ENCODE data around the gene SRGAP3.

Gene SRGAP3

DNA sequence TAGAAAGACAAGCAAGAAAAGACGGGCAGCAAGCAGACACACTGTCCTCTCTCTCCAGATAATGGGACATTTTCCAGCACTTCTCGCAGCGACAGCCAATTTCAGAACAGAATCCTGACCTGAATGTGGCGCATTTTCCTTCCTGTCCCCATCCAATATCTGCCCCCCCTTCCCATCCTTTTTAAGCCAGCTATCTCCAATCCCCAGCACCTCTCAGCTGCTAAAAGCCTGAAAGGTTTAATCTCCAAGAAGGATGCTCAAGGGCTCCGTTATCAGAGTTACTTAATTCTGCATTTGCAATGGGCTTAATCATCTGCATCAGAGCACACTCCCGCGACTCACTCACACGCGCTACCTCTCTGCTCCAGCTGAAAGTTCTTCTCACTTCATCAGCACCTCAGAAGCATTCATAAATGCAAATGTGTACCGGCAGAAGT is 50.5 kb downstream of the SRGAP3 start:
- DNase-seq: no peak

DNA sequence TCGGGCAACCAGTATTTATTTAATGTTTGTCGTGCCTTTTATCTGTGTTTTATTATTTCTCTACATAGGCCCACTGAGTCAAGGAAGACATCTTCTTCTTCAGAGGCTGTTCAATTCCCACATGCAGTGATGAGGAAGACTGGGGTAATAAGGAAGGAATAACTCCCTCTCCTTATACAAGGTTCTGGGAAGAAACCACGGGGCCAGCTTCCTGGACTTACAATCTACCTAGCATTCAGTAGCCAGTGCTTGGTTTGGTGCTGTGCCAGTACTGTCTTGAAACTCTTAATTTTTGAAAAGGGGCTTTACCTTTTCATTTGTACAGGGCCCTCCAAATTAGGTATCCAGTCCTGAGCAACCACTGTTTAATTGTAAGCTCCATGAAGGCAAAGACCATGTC is 51.2 kb downstream of the SRGAP3 start:
- no peak for DNase-seq

DNA sequence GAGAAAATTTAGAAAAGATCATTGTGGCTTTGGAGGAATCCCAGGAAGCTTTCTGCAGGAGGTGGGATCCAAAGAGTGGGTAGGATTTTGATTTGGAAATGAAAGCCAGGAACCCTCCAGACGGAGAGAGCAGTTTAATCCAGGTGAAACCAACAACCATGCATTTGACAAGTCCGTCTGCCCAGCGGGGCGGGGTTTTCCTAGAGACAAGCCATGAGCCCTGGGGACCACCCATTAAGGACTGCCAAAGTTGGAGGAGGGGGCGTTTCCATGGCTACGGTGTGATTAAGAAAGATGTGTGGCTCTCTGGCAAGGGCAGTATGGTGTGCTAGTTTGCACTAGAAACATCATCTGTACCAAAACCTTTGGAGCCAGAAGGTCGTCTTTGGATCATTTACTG is 53.4 kb downstream of the SRGAP3 start:
- DNase-seq: no peak

DNA sequence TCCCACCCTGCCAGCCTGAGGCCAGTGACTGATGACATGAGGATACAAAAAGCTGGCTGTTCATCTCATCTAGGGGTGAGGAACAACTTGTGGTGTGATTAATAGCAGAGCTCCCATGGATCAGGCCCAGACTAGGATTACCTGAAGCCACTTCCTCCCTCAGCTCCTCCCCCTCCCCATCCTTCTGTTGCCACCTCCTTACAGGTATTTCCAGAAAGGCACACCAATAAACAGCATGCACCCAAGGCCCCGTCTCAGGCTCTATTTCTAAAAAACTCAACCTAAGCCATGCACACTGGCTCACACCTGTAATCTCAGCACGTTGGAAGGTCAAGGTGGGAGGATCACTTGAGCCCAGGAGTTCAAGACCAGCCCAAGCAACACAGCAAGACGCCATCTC is 54.1 kb downstream of the SRGAP3 start:
- no peak for DNase-seq

DNA sequence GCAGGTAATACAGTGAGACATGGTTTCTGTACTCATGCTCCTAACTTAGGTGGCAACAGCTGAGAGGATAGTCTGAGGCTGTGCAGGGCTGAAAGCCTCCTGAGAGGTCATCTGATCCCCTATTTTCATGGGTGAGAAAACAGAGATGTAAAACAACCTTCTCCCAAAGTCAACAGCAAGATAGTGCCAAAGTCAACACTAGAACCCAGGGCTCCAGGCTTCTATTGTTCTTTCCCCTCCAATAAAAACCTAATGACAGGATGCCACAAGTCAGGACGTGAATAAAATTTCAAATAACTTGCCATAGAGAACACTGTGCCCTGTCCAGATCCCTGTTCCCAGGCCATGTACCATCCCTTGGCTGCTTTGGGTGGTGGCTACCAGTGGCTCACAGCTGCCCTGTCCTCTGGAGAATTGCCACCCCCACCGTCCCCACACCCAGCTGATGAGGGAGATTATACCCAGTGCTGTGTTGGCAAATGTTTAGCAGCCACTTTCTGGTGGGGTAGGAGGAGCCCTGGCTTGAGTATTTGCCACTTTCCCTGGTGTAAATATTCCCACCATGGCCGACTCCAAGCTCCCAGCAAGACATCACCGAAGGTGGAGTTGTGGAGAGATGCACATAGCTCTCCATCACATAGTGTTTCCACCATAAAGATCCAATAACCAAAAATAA is 54.8 kb downstream of the SRGAP3 start:
- no peak for DNase-seq

DNA sequence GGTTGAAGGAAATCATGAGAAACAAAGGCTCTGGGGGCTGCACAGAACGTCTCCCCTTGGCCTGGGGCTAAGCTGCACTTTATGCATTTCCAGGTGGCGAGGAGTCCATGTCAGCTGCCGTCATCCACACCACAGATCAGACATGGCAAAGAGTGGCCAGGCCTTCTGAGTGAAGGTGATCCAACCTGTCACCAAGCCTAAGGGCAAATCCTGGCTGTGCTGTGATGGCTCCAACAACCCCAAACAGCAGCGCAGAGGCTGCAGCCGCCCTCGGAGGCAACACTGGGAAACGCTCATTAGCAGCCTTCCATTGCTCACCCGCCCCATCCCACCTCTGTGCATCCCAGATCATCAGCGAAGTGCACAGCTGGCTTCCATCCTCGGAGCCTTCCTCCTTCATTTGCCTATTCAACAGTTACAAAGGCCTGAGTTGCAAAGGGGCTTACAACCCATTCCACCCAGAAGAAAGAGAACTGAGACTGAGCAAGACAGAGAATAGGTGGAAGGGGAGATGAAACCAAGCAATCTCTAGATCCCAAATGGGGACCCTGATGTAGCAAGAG is 55.7 kb downstream of the SRGAP3 start:
- DNase-seq: no peak

DNA sequence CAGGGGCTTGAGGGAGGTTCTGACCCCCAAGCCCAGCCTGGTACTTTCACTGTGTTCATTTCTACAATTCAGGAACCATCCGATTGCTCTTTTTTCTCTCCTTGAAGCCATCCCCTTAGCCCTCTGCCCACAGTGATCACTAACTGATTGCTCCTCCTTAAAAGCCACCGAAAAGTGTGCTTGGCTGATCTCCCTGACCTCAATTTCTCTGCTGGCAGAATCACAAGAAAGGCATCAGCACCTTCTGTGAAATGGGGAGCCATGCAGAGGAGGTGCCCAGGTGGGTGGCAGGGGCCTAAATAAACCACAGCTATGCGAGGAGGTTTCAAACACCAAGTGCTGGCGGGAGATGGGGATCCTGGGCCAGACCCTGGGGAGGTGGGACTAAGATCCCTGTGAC is 56.2 kb downstream of the SRGAP3 start:
- no peak for DNase-seq

DNA sequence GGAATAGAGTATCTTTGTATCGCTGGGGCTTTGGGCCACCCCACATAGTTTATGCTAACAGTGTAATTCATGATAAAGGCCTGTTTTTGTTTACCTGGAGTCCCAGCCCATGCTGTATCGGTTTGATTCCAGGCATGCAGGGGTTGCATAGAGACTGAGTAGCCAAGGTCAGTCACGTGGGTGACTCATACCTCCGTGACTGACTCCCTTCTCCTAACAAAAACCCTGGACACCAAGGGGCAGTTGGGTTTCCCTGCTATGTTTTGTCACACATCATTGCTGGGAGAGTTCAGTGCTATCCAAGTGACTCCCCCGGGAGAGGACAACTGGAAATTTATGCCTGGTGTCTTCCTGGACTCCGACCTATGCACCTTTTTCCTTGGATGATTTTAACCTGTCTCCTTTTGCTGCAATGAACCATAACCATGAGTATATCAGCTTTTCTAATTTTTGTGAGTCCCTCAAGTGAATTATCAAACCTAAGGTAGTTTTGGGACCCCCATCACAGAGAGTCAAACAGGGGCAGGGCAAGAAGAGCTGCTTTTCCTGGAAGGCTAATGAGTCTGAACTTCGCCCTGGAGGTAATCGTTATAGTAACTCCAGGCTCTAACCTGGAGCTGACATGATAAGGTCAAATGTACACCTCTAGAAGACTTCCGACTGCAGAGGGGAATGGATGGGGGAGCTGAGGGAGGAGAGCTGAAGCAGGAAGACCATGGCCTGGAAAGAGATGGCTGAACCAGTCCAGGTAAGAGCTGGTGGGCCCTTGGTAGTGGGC is 57.0 kb downstream of the SRGAP3 start:
- no peak for DNase-seq

DNA sequence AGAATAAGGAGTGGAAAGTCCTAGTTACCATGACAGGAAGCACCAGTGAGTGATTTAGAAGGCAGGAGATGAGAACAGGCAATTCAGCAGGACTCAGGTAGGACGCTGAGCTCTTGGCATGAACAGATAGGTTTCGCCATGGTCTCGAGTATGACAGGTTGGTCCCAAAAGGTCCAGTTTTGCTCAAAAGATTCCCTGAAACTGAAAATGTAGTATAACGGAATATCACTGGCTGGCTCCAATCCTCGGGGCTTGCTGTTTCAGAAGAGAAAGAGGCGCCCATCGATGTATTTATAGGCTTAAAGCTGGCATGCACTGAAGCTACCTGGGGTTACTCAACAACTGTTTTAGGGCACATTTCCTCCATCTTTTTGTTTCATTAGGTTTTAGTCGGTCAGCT is 59.2 kb downstream of the SRGAP3 start:
- no peak for DNase-seq

DNA sequence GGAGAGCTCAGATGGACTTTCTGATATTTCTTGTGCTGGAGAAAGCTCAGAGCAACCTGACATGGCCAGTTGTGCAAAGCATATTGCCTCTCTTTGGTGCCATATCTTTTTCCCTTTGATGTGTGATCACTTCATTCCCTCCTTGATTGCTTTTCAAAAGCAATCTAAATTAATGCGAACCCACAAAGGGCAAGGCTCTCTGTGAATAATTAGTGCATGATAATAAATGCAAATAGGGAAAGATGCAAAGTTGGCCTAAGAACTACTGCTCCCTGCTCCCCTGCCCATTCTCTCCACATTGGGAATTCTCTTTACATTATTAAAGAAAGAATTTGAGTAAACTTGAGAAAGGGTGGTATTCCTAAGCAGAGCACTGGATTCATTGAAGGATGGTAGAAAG is 60.9 kb downstream of the SRGAP3 start:
- no peak for DNase-seq

DNA sequence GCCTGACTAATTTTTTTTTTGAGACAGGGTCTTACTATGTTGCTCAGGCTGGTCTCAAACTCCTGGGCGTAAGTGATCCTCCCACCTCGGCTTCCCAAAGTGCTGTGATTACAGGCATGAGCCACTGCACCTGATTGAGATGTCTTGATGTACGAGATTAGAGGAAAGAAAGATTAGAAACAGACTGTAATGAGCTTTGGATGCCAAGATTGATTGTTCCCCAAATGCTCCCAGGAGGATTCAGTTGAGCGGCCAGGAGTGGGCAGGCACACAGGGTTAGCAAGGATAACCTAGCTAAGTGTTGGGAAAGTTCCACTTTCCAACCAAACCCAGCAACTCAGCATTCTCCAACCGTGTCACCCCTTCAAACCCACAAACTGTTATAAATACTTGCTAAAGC is 63.7 kb downstream of the SRGAP3 start:
- no peak for DNase-seq

DNA sequence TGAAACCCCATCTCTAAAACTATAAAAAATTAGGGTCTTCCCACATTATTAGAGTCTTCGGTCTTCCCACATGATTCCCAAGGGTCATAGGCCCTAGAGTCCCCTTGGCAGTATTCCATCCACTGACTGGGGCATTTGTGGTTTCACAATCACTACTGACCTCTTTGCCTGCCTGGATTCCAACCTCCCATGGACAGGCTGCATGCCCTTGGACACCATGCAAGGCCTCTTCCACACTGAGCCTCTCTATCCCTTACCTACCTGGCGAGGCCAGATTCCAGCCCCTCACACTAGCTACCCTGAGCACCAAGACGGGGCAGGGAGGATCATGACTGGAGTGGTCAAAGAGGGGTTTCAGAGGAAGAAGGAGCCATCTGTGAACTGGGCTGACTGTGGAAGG is 64.4 kb downstream of the SRGAP3 start:
- no peak for DNase-seq

DNA sequence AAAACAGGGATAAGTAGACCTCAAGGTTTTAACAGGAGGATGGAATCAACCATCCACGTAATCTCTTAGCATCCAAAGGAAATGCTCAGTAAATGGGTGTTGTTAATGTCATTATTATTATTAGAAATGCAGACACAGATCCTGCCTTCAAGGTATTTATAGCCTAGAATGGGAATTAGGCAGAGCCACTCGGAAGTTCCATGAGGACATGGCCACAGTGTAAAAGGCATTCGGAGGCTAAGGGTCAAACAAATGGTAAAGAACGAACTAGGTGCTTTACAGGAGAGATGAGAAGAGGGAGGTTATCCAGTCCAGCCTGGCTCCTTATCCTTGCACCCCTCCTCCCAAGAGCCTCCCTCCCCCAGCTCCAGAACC is 65.0 kb downstream of the SRGAP3 start:
- no peak for DNase-seq

DNA sequence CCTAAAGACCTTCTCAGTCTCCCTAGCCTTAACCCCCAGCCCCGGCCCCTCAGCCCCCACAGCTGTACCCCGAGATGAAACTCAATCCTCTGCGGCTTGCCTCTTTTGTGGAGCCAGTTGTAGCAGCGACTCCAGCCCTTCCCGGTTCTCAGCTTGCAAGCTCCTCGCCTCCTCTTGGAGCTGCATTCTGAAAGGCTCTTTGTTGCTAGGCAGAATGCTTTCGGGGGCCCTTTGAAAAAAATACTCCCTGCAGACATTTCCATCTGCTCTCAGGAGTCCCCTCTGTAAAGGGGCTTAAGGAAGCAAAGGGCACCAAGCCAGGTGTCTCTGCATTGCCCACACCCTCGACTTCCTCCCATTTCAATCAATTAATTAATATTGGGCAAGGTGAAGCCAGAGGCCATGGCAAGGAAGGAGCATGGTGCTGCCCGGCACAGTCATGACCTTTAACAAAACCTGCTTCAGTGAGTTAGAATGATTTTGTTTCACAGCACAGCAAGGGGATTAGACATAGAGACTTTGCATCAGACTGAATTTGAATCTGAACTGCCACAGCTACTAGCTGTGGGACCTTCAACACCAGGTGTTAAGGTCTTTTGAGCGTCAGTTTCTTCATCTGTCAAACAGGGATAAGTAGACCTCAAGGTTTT is 65.5 kb downstream of the SRGAP3 start:
- no peak for DNase-seq

DNA sequence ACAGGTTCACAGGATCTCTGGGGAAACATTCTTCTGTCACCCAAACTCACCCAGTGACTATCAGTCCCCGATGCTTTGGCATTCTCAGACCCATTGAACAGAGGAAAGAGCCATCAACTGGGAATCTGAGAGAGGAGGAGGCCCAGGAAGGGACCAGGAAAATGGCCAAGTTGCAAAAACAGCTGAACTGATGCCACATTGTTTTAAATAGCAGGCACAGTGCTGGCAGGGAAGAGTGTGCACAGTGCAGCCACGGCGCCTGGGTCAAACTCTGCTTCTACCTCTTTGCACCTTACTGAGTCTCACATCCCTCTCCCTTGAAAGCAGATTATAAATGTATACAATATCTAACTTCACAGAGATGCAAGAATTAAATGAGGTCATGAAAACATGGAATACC is 66.4 kb downstream of the SRGAP3 start:
- DNase-seq: no peak

DNA sequence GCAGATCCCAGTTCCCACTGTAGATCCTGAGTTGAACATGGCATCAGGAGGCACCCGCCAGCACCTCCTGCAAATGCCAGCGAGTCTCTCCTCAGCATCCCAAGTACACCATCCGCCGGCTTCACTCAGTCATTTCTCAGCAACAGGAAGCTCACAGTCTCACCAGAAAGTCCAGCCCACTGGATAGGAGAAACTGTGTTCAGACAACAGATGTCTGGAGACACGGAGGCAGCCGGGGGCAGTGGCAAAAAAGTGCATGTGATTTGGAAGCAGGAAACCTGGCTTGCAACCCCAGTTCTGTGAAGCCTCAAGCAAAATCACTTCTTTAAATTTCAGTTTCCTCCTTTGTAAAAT is 68.7 kb downstream of the SRGAP3 start:
- DNase-seq: peak in 1 of 5 donors; percentile 23

DNA sequence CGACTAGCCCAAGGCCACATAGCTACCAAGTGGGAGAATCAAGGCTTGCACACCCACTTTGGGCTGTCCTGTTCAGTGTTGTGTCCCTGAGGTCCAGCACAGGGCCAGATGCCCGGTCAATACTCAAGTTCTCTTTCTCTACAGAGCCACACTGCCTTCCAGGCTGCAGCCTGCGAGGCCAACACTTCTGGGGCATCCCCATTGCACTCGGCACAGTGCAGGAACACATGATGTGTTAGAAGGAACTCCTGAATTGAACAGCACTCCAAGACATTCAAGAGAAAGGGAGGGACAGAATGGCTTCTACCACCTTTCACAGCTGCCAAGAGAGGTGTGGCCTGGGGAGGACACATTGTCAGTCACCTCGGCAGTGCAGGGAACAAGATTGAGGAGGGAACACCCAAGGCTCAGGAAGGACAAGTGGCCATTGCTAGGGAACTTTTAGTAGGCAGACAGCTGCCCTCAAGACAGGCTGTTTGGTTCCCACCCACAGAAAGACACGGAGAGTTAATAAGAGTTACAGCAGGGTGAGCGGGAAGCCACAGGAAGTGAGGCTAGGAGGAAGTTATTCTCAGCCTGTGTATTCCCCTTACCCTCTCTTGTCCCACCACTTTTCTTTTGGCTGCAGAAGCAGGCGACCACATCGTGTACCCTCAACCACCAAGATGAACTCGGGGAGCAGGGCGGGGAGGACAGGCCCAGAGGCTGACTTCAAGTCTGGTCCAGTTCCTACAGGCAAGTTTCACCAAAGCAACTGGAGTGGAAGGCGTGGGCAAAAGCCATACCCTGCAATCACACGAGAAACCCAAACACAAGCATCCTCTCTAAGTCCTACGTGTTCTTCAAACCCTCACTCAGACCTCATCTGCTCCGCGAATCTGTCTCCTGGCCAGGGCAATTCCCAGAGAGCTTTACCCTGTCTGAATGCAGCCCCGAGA is 69.4 kb downstream of the SRGAP3 start:
- DNase-seq: peak in 1 of 5 donors; percentile 38

DNA sequence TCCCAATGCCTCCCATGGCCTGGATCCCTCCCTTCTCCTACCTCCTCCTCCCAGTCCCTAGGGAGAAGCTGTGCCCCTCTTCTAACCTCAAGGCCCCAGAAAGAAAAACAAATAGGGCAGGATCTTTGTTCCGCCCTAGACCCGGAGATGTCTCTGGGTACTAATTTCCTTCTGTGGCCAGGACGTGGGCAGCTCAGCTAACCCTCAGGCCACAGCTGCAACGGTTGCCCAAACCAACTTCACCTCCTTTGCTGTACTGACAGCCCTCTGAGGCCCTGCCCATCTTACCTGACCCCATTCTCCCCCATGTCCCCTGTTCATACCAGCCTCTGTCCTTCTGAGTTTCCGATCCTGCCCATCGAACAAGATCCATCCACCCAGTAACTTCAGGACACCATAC is 70.7 kb downstream of the SRGAP3 start:
- peak in 1 of 5 donors; percentile 42 for DNase-seq

DNA sequence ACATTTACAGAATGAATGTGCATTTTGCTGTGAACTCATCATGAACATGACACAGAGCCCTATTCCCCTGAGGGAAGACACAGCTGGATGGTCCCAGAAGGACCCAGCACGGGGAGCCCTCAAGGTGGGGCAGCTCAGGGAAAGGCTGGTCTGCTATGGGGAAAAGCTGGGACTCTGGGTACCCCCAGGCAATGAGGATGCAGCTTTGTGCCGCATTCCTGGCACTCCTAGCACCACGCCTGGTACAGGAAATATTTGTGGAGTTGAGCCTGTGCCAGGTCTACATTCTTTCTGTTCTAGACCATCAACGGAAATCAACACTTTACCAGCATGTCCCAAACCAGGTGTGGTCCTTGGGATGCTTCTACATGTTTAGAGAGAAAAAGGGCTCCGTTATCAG is 74.0 kb downstream of the SRGAP3 start:
- no peak for DNase-seq

DNA sequence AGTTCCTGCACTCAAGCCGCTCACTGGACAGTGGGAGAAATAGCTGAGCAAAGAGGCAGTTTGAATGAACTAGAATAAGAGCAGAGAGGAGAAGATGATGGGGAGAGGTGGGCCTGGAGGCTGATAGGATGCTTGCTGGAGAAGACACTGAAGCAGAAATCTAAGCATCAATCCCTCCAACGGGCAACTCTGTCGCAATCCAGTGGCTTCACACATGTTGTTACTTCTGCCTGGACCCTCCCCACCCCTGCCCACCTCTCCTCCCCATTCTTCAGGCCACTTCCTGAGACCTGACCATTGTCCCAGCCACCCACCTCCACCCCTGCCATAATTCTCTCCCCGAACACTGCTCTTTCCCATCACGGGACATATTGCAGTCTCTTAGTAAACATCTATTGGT is 76.0 kb downstream of the SRGAP3 start:
- no peak for DNase-seq

DNA sequence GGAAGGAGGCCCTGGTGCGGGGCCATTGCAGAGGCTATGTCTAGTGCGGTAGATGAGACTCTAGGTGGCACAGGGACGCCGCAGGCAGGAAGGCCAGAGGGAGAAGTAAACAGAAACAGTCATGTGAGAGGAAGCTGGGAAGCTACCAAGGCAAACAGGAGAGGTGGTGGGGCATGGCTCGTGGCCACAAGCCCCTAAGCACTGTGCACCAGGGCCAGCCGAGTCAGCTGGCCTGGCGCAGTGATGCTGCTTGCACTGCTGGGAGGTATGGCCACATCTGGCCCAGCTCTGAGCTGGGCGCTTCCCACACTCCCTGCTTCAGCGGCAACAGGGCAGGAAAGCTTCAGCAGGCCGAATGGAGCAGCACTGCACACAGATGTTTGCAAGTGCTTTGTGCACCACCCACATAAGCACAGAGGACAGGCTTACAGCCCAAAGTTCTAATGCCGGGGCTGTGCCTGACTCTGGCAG is 76.6 kb downstream of the SRGAP3 start:
- no peak for DNase-seq

DNA sequence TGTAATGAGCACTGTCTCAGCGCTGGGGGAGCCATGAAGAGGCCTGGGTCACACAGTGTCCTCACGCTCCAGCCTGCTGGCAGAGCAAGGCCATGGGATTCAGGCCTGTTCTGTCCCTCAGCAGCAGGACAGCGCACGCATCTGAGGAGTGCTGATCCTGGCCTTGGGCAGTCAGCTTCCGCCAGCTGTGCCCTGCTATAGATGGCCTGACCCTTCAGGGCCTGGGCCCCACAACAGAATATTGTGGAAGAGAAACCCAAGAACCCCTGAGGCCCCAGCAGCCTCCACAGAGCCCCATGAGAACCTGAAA is 78.6 kb downstream of the SRGAP3 start:
- no peak for DNase-seq

Measured in T-helper 1 cell (primary cell).